ENCODE data around the gene TBX1. TPM values are rescaled to one million over a fixed set of nuclear protein-coding genes. Genes with fewer than 3 reads are reported as not detected.

The TBX1 gene
- total and polyA plus RNA-seq, 8 donors, result 0.43 to 1.1 (median 0.68) TPM; not detected in 4

DNA sequence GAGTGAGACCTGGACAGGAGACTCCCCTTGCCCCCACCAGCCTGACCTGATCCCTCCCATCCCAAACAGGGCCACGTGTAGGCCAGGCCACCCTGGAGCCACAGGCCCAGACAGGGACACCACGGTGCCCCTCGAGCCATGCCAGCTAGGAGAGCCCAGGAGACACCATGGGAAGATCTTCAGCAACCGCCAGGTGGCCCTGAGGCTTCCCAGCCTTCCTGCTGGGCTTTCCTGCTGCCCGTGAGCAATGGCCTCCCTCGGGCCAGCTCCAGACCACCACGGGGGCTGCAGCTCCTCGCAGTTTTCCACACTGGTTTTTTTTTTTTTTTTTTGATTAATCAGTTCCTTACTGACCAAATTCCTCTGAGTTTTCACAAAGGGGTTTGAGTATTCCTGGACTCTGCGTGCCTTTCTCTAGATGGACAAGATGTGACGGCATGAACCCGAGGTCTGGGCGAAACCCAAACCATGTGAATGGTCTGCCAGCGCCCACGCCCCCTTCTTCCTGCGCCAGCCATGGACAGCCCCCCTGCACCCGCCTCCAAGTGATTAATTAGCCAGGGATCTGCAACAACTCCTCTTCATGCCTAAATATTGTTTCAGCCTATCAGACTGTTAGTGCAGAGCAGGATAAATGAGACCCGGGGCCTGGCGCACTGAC, 40.9 kb downstream of the TBX1 start:
- DNase-seq, result no peak
- intact Hi-C loops (cut with DNase I; ENCODE audit: low total_unique reads), result no loop called here
- Histone ChIP-seq H3K4me1 (peaks cover 2 to 8% (median 6%) of the 10 kb centered on the region in 4 donors), H3K9me3 (no peaks in the 10 kb centered on the region), H3K27ac (no peak overlapping the region), H3K36me3 (peaks cover 4 to 25% (median 15%) of the 10 kb centered on the region in 4 donors), H3K4me3 (no peak overlapping the region), H3K27me3 (no peaks in the 10 kb centered on the region)
- TF ChIP-seq POLR2A (IDR thresholded peaks at IDR 0.05) (no peak), POLR2AphosphoS5 (IDR thresholded peaks at IDR 0.05) (no peak), CTCF (IDR thresholded peaks at IDR 0.05) (no peak), EP300 (IDR thresholded peaks at IDR 0.05) (no peak)
- 76 to 89% (median 82%) methylated on average over 16 to 18 of the region's 18 CpGs for WGBS, 5 donors

DNA sequence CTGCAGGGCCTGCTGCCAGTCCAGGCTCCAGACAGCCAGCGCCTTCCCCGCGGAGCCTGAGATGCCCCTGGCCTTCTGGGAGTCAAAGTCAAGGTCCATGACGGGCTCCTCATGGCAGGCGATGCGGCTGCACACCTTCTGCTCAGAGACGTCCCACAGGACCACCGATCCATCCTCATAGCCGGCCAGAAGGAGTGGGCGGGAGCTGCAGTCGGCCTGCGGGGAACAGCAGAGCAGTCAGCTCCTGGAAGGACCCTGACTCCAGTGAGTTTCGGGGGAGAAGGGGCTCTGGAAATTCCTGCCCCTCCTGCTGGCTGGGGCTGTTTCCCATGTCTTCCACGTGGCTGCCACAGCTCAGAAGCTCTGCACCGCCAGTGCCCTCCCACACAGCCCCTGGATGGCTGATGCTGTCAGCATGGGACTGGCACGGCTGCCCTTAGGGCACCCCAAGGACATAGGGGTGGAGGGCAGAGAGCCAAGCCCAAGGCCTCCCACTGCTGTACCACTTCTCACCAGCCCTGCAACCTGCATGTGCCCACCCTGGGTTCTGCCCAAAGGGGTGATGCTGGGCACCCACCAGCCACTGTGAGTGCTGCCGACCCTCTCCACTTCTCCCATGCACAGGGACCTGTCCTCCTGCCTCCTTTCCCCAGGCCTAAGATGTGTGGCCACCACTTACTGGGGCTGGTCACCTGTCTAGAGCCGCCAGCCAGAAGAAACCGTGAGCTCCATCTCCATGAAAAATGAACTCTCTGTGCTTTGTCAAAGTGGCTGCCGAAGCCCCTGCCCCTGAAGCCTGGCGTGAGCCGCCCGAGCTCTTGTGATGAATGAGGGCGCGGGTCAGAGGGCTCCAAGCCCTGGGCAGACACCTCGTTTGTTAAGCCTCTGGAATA, 41.7 kb downstream of the TBX1 start:
- Histone ChIP-seq H3K9me3 (no peaks in the 10 kb centered on the region), H3K4me1 (peaks cover 7 to 16% (median 13%) of the 10 kb centered on the region in 4 donors), H3K4me3 (no peak overlapping the region), H3K36me3 (peaks cover 4 to 25% (median 16%) of the 10 kb centered on the region in 4 donors), H3K27me3 (no peaks in the 10 kb centered on the region), H3K27ac (no peak overlapping the region)
- TF ChIP-seq POLR2A (IDR thresholded peaks at IDR 0.05), result no peak
- TF ChIP-seq POLR2AphosphoS5 (IDR thresholded peaks at IDR 0.05), result no peak
- TF ChIP-seq CTCF (IDR thresholded peaks at IDR 0.05), result no peak
- TF ChIP-seq EP300 (IDR thresholded peaks at IDR 0.05), result no peak
- DNase-seq, result no peak
- intact Hi-C loops (cut with DNase I; ENCODE audit: low total_unique reads), result no loop called here
- WGBS, 5 donors, result 72 to 92% (median 90%) methylated on average over 22 to 26 of the region's 26 CpGs

DNA sequence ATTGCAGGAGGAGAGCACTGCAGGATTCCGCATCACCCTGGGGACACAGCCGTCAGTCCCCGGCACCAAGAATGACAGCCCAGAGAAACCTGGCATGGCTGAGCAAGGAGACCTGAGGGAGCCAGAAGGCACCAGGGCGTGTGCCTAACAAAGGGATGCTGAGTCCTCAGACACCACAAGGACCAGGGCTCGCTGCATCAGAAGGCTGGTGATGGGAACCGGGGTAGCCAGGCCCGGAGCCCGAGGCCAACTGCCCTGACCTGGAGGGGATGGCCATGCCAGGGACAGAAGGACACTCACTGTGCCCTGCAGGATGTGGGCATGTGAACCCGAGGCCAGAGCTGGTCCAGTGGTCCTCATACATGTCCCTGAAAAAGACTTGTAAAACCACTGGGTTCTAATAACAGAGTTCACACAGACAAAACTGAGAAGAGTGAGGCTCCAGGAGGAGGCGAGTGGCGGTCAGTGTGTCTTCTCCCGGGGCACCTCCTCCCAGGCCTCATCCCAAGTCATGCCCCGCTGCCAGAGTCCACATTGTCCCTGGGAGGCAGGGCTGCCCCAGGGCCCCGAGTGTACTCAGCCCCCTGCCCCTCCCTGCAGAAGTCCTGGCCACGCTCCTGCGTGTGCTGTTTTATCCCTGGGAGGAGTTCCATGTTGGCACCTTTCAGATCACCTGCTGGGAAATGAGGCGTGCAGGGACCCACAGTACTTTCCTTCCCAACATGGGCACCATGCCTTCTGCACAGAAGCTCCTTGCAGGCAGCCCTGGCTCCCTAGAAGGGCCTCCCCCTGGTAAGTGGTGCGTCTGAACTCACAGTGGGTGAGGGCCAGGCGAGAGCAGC, 42.5 kb downstream of the TBX1 start:
- no peaks in the 10 kb centered on the region for H3K27me3 ChIP-seq

More for the DNA sequence above, 42.5 kb downstream of the TBX1 start:
- Histone ChIP-seq H3K27ac (no peak overlapping the region), H3K36me3 (peaks cover 4 to 25% (median 16%) of the 10 kb centered on the region in 4 donors), H3K4me1 (peaks cover 7 to 17% (median 14%) of the 10 kb centered on the region in 4 donors), H3K4me3 (no peak overlapping the region), H3K9me3 (no peaks in the 10 kb centered on the region)
- DNase-seq, result no peak
- intact Hi-C loops (cut with DNase I; ENCODE audit: low total_unique reads), result no loop called here
- 91 to 95% (median 92%) methylated on average over 19 of the region's 19 CpGs for WGBS, 5 donors
- TF ChIP-seq CTCF (IDR thresholded peaks at IDR 0.05) (no peak), EP300 (IDR thresholded peaks at IDR 0.05) (no peak), POLR2A (IDR thresholded peaks at IDR 0.05) (no peak), POLR2AphosphoS5 (IDR thresholded peaks at IDR 0.05) (no peak)

Data from stomach (tissue), 9 donors.